Mucosa of descending colon (tissue), 3 donors: Measurements from ENCODE around the gene RAP1B. TPM values are rescaled to one million over a fixed set of nuclear protein-coding genes. Genes with fewer than 3 reads are reported as not detected.
"Not testable (repeated sequence)": the region's sequence is repeated elsewhere in the genome, so short reads cannot be mapped to it uniquely, and the experiment has no call there.

Experiments used
- ATAC-seq: fragments of 200-7000 bp; cut with Tn5 transposase; one replicate; pipeline ENCODE4 v1.9.1; 2020; ENCODE audit warnings: mild to moderate bottlenecking, moderate library complexity
- DNase-seq, 3 donors: peaks; one replicate each; pipeline ENCODE4 v3.0.0-alpha.2; 2020
- H3K36me3 ChIP-seq: fragments of 200-600 bp; one replicate; pipeline ENCODE4 v1.8.0; 2021; ENCODE audit warnings: low read depth, mild to moderate bottlenecking
- H3K4me1 ChIP-seq: fragments of 200-600 bp; one replicate; pipeline ENCODE4 v1.8.0; 2021; ENCODE audit warnings: low read depth, mild to moderate bottlenecking
- H3K4me3 ChIP-seq: fragments of 200-600 bp; one replicate; pipeline ENCODE4 v1.8.0; 2021; ENCODE audit warnings: mild to moderate bottlenecking
- H3K9me3 ChIP-seq: fragments of 200-600 bp; one replicate; pipeline ENCODE4 v1.8.0; 2021; ENCODE audit warnings: mild to moderate bottlenecking
- intact Hi-C, 2 donors: fragments of 100-400 bp; cut with DNase I in 1 of 2; cut with micrococcal nuclease in 1 of 2; formaldehyde crosslinking; loops; one replicate each; pipeline versions ENCODE4 v1.11.0 to v1.11.1; 2022; cut with DNase I, micrococcal nuclease
- total RNA-seq, 3 donors: library from RNA; stranded (reverse); fragmentation: NEBNext Ultra II Directional in 2 of 3; extraction: Animal tissue kit (Norgen Biotek cat#: 25700) in 2 of 3; gene quantifications; one replicate each; pipeline versions ENCODE4 v1.2.1 to v1.2.4, GENCODE V29; 2021 to 2023
- TF ChIP-seq, protein P1 (sequence below): fragments of 200-600 bp; IDR thresholded peaks from one replicate; pipeline ENCODE4 v1.8.0; 2022; ENCODE audit warnings: antibody characterized with exemption, mild to moderate bottlenecking
- donor health status: DM: no; HTN: no; CAD: no; lungs with moderate emphysema.
- donor health status: DM: no; HTN: no; CAD: no.
- donor health status: DM: no; HTN: yes; CAD: no.

RAP1B gene
- total RNA-seq, 3 donors from 2014 or later = 158 to 182 (median 168) TPM

DNA sequence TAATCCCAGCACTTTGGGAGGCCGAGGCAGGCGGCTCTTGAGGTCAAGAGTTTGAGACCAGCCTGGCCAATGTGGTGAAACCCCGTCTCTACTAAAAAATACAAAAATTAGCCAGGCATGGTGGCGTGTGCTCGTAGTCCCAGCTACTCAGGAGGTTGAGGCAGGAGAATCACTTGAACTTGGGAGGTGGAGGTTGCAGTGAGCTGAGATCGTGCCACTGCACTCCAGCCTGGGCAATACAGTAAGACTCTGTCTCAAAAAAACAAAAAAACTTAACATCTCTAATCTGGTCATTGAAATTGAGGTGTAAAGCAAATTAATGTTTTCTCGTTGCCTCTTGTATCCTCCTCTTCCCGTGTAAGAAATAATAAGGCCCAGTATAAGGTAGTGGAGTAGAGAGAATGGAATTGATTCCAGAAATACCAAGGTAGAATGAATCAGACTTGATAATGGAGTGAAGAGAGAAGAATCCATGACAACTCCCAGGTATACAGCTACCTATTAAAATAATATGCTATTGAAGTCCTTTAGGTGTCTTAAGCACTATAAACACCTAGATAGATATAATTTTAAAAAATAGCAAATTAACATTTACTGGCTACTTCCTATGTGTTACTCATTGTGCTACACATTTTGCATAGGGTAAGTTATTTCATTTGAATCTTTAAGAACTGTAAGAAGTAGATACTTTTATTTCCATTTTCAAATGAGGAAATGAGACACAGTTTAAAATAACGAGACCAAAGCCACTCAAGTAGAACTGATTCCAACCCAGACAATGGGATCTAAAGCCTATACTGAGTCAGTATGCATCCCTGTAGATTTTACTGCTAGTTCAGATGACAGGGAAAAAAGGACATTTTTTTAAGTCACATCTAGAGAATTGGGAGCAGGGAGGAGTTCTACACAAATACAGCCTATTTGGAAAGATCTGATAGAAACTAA, 23.2 kb downstream of the RAP1B start:
- intact Hi-C loops = no loop called here
- DNase-seq = no peak
- H3K36me3 ChIP-seq = no peaks in the 10 kb centered on the region
- no peak overlapping the region for H3K4me3 ChIP-seq
- peaks cover 19% of the 10 kb centered on the region for H3K4me1 ChIP-seq
- no peak for ATAC-seq
- no peaks in the 10 kb centered on the region for H3K9me3 ChIP-seq
- TF ChIP-seq, protein P1, sequence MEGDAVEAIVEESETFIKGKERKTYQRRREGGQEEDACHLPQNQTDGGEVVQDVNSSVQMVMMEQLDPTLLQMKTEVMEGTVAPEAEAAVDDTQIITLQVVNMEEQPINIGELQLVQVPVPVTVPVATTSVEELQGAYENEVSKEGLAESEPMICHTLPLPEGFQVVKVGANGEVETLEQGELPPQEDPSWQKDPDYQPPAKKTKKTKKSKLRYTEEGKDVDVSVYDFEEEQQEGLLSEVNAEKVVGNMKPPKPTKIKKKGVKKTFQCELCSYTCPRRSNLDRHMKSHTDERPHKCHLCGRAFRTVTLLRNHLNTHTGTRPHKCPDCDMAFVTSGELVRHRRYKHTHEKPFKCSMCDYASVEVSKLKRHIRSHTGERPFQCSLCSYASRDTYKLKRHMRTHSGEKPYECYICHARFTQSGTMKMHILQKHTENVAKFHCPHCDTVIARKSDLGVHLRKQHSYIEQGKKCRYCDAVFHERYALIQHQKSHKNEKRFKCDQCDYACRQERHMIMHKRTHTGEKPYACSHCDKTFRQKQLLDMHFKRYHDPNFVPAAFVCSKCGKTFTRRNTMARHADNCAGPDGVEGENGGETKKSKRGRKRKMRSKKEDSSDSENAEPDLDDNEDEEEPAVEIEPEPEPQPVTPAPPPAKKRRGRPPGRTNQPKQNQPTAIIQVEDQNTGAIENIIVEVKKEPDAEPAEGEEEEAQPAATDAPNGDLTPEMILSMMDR = no peak

DNA sequence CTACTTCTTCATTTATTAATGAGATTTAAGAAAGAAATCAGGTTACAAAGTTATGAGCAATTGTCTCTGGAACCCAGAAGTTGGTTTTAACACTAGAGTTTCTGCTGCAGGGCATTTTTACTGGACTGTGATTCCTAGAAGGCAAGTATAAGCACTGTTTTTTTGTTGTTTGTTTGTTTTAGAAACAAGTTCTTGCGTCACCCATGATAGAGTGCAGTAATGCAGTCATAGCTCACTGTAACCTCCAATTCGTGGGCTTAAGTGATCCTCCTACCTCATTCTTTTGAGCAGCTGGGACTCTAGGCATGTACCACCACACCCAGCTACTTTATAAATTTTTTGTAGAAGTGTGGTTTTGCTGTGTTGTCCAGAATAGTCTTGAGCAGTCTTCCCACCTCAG, 25.6 kb downstream of the RAP1B start:
- Histone ChIP-seq H3K36me3 (no peaks in the 10 kb centered on the region), H3K4me3 (no peak overlapping the region), H3K9me3 (no peaks in the 10 kb centered on the region), H3K4me1 (peaks cover 13% of the 10 kb centered on the region)
- ATAC-seq (peak; percentile 38), DNase-seq (no peak)
- TF ChIP-seq, protein P1 = no peak
- intact Hi-C loops = no loop called here

DNA sequence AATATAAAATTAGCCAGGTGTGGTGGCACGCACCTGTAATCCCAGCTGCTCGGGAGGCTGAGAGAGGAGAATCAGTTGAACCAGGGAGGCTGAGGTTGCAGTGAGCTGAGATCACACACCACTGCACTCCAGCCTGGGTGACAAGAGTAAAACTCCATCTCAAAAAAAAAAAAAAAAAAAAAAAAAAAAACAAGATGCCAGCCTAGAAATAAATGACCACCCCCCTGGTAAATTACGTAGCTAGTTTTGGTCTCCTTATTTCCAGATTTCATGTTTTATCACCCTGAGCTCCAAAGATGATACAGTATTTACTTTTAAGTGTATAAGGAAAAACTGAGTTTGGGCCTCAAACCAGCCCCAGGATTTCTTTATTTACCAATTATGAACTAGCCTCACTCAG, 26.7 kb downstream of the RAP1B start:
- intact Hi-C loops, H3K9me3 ChIP-seq, H3K4me1 ChIP-seq, H3K4me3 ChIP-seq, H3K36me3 ChIP-seq, DNase-seq, ATAC-seq: not testable (repeated sequence)

DNA sequence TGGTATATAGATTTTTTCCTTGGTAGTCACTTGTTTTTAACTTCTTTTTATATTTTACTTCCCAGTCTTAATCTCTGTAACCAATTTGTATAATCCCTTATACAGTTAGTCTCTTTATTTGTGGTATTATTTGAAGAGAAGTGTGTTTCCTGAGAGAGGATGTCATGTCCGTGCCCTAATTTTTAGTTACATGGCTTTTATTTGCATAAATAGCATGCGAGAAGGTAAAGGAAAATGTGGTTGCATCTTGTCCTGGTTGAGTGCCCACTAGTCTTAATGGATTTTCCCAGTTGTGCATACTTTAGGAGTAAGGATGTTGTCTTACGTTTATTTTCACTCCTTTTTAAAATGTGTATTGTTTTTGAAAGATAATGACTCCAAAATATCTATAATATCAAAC, 27.5 kb downstream of the RAP1B start:
- Histone ChIP-seq H3K4me1 (peaks cover 4% of the 10 kb centered on the region), H3K9me3 (no peaks in the 10 kb centered on the region), H3K36me3 (no peaks in the 10 kb centered on the region), H3K4me3 (no peak overlapping the region)
- ATAC-seq = no peak
- intact Hi-C loops = no loop called here
- TF ChIP-seq, protein P1 = no peak
- DNase-seq = no peak

DNA sequence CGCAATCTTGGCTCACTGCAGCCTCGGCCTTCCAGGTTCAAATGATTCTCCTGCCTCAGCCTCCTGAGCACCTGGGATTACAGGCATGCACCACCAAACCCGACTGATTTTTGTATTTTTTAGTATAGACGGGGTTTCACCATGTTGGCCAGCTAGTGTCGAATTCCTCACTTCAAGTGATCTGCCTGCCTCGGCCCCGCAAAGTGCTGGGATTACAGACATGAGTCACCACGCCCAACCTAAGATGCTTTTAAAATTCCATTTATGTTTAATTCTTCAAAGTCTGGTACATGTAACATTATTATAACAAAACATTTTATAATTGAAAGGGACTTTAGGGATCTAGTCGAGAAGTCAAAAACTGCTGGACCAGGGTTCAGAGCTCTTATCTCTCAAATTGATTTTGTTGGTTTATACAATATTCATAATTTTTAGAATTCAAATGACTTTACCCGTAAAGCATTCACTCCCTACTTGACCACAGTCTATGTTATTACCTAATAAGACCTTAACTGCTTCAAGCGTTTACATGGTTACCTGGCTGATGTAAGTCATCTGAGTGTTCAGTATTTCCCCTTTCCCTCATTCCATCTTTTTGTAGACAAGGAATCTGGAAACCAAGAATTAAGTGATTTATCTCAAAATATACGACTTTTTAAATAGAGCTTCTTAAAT, 28.2 kb downstream of the RAP1B start:
- DNase-seq (no peak), ATAC-seq (no peak)
- no peak overlapping the region for H3K4me3 ChIP-seq
- no peaks in the 10 kb centered on the region for H3K9me3 ChIP-seq
- no peaks in the 10 kb centered on the region for H3K36me3 ChIP-seq
- intact Hi-C loops = no loop called here
- TF ChIP-seq, protein P1 = no peak
- peaks cover 4% of the 10 kb centered on the region for H3K4me1 ChIP-seq

DNA sequence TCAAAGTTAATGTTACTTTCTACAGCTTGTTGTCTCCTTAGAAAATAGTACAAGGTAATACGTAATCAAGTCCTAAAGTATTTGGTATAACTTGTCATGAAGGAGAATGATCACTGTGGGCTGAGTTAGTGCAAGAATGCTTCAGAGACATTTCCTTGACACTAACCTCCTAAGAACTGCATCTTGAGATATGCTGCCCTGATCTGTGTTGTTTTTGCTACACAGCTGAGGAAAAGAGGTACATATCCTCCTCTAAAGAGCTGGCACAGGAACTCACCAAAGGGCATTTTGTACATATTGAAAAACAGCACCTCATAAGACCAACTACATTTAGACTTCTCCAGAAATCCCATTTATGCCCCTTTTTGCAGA, 28.7 kb downstream of the RAP1B start:
- ATAC-seq (no peak), DNase-seq (no peak)
- Histone ChIP-seq H3K4me1 (peaks cover 4% of the 10 kb centered on the region), H3K4me3 (no peak overlapping the region), H3K36me3 (no peaks in the 10 kb centered on the region), H3K9me3 (no peaks in the 10 kb centered on the region)
- TF ChIP-seq, protein P1 = no peak
- intact Hi-C loops = no loop called here
